ENCODE measurements around the gene HYDIN.

Gene HYDIN

DNA sequence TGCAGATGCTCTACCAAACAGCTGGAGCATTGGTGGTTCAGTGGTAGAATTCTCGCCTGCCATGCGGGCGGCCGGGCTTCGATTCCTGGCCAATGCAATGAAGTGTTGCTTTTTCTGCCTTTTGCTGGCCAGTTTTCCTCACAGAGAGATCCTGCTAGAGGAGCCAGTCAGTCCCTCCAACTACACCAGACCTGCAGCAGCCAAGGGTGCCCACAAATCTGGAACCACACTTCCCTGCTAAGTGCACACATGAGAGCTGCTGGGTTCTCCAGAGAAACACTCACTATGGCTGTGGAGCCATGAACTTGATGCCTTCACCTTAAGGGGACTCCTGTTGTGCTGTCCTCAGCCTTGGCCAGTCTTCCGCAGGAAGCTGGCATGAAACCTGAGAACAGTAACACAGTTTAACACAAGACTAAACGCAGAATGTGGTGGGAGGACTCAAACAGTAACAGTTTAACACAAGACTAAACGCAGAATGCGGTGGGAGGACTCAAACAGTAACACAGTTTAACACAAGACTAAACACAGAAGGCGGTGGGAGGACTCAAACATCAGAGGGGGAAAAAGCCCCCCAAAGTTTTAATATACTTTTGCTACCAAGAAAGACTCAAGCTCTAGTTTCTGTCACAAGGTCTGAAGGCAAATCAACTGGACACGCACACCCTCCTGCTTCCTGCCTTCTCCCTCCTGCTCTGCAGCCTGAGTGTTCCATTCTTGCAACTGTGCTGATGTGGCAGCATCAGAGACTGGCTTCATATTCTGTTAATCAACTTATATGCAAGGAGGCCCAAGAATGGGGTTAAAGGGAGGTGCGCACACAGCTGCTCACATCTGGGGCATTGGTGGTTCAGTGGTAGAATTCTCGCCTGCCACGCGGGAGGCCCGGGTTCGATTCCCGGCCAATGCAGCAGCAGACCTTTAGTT, 441.6 kb downstream of the HYDIN start:
- Mint-ChIP-seq H3K9me3 (ENCODE audit: low read depth) (no peaks in the 10 kb centered on the region), H3K27ac (no peak overlapping the region), H3K27me3 (no peaks in the 10 kb centered on the region), H3K4me1 (ENCODE audit: low read depth) (peaks cover 8% of the 10 kb centered on the region), H3K4me3 (no peak overlapping the region), H3K36me3 (peaks cover 2% of the 10 kb centered on the region)

- Mint-ChIP-seq H3K4me1 (ENCODE audit: low read depth) (peaks cover 5% of the 10 kb centered on the region), H3K4me3 (no peak overlapping the region), H3K27ac (no peak overlapping the region), H3K27me3 (no peaks in the 10 kb centered on the region), H3K36me3 (peaks cover 10% of the 10 kb centered on the region), H3K9me3 (ENCODE audit: low read depth) (no peaks in the 10 kb centered on the region)
These were observed 444.3 kb downstream of the HYDIN start for GRCh38 chr16:70786020-70786755.

DNA sequence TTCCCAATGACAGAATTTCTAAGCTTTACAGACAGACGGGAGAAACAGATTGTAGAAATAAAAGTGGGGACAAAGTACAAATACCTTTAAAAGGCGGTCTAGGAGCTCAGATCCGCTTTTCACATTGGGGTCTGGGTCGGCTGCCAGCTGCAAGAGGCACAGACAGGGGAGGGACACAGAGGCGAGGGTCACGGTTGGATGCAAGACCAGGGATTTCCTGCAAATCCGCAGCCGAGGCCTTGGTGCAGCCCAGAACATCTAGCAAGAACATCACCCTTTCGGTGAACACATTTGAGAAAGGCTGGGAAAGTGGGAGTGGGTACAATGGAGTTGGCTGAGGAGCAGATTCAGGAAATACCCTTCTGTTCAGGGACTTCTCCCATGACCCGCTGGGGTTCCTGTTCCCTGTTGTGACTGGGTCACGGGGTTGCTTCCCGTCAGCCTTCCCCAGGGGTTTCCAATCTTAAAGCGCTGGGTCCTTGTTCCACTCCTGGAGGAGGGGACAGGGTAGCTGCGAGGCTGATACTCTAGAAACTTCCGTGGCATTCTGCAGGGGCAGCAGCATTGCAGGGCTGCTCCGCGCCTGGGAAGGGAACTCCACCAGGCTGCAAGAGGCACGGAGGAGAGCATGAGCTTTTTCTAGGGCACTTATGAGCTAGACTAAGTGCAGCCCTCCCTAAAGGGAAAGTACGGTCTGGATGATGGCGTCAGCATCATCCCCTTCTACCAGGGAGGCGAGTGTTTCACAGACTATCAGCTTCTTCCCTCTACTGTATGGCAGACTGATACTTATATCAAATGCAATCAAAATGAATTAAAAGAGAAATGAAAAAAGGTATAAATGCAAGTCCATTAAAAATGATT, 445.6 kb downstream of the HYDIN start:
- no peak overlapping the region for H3K27ac Mint-ChIP-seq

DNA sequence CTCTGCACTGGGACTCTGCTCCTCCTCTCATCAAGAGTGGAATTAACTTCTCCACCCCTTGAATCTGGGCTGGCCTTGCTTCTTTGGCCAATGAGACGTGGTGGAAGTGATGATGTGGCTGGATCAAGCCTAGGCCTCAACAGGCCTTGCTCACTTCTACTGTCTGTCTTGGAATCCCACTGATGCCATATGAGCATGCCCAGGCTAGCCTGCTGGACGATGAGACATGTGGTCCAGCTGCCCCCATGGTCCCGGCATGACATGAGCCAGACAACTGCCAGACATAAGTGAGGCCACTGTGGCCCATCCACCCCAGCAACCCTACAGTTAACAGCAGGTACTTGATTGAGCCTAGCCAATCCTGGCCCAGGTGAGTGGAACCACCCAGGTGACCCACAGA, 448.3 kb downstream of the HYDIN start:
- Mint-ChIP-seq H3K4me1 (ENCODE audit: low read depth) (no peaks in the 10 kb centered on the region), H3K36me3 (peaks cover 10% of the 10 kb centered on the region), H3K27ac (no peak overlapping the region), H3K9me3 (ENCODE audit: low read depth) (no peaks in the 10 kb centered on the region), H3K4me3 (no peak overlapping the region), H3K27me3 (no peaks in the 10 kb centered on the region)

More for the DNA sequence above, 445.6 kb downstream of the HYDIN start:
- Mint-ChIP-seq H3K9me3 (ENCODE audit: low read depth) (no peaks in the 10 kb centered on the region), H3K4me3 (no peak overlapping the region), H3K27me3 (no peaks in the 10 kb centered on the region), H3K36me3 (peaks cover 10% of the 10 kb centered on the region), H3K4me1 (ENCODE audit: low read depth) (no peaks in the 10 kb centered on the region)

- Mint-ChIP-seq H3K9me3 (ENCODE audit: low read depth) (no peaks in the 10 kb centered on the region), H3K27me3 (no peaks in the 10 kb centered on the region), H3K27ac (no peak overlapping the region), H3K4me3 (no peak overlapping the region), H3K4me1 (ENCODE audit: low read depth) (no peaks in the 10 kb centered on the region), H3K36me3 (peaks cover 10% of the 10 kb centered on the region)
These were observed 448.7 kb downstream of the HYDIN start for GRCh38 chr16:70781800-70782199.

DNA sequence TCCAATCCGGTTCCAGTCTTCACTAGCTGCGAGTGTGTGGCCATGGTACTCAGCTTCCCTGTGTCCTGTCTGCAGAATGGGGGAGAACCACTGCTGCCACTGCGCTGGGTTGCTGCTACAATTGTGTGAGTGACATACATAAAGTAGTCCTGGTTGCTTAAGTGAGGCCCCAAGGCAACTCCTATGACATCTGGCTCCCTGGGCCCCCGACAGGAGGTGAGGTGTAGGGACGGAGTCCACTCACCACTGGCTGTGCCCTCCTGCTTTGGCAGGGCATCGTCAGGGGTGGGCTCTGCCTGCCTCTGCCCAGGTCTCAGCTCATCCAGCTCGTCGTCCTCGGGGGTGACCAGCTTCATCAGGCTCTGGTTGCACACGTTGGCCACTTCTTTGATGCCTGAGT, 450.0 kb downstream of the HYDIN start:
- Mint-ChIP-seq H3K4me1 (ENCODE audit: low read depth) (no peaks in the 10 kb centered on the region), H3K27ac (no peak overlapping the region), H3K4me3 (no peak overlapping the region), H3K27me3 (no peaks in the 10 kb centered on the region), H3K9me3 (ENCODE audit: low read depth) (no peaks in the 10 kb centered on the region), H3K36me3 (peaks cover 10% of the 10 kb centered on the region)

- no peak overlapping the region for H3K27ac Mint-ChIP-seq
- no peaks in the 10 kb centered on the region for H3K4me1 Mint-ChIP-seq (ENCODE audit: low read depth)
- no peak overlapping the region for H3K4me3 Mint-ChIP-seq
- no peaks in the 10 kb centered on the region for H3K27me3 Mint-ChIP-seq
- H3K36me3 Mint-ChIP-seq, result peaks cover 8% of the 10 kb centered on the region
- no peaks in the 10 kb centered on the region for H3K9me3 Mint-ChIP-seq (ENCODE audit: low read depth)
These were observed 451.2 kb downstream of the HYDIN start for GRCh38 chr16:70779361-70779760.

DNA sequence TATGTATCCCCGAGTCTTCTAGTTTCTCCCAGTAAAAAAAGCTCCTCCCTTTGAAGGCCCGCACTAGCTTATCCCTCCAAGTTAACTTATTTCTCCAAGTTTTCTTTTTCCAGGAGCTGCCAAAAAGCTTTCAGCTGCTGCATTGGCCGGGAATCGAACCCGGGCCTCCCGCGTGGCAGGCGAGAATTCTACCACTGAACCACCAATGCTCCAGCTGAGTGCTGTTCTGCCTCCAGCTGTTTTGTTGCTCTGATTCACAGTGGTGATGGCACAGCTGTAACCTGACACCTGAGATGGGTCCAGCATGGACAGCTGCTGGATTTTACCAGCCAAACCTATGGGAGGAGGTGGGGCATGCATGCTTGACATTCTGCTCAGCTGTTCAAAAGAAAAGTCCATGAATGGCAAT, 451.6 kb downstream of the HYDIN start:
- Mint-ChIP-seq H3K27ac (no peak overlapping the region), H3K9me3 (ENCODE audit: low read depth) (no peaks in the 10 kb centered on the region), H3K36me3 (peaks cover 8% of the 10 kb centered on the region), H3K27me3 (no peaks in the 10 kb centered on the region), H3K4me3 (no peak overlapping the region), H3K4me1 (ENCODE audit: low read depth) (no peaks in the 10 kb centered on the region)

DNA sequence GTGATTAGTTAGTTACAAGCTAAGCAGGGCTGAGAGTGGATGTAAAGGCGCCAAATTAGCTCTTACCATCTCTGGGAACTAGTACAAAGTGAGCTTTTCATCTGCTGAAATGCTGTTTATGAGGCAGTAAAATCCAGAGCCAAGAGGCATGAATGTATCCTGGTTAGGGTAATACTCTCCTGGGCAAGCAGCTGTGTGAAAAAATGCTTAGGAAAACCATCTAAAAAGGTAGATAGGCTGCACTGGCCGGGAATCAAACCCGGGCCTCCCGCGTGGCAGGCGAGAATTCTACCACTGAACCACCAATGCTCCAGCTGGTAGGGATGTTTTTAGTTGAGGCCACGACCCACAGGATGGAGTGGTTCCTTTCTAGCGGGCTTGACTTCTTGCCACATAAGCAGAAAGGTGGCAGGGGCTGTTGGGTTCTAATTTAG, 452.5 kb downstream of the HYDIN start:
- H3K27ac Mint-ChIP-seq, result no peak overlapping the region
- H3K4me1 Mint-ChIP-seq (ENCODE audit: low read depth), result no peaks in the 10 kb centered on the region
- no peak overlapping the region for H3K4me3 Mint-ChIP-seq
- no peaks in the 10 kb centered on the region for H3K27me3 Mint-ChIP-seq
- H3K36me3 Mint-ChIP-seq, result peaks cover 6% of the 10 kb centered on the region
- H3K9me3 Mint-ChIP-seq (ENCODE audit: low read depth), result no peaks in the 10 kb centered on the region

- Mint-ChIP-seq H3K36me3 (peaks cover 6% of the 10 kb centered on the region), H3K27ac (no peak overlapping the region), H3K27me3 (no peaks in the 10 kb centered on the region), H3K4me1 (ENCODE audit: low read depth) (no peaks in the 10 kb centered on the region), H3K4me3 (no peak overlapping the region), H3K9me3 (ENCODE audit: low read depth) (no peaks in the 10 kb centered on the region)
These were observed 453.0 kb downstream of the HYDIN start for GRCh38 chr16:70777496-70777895.

DNA sequence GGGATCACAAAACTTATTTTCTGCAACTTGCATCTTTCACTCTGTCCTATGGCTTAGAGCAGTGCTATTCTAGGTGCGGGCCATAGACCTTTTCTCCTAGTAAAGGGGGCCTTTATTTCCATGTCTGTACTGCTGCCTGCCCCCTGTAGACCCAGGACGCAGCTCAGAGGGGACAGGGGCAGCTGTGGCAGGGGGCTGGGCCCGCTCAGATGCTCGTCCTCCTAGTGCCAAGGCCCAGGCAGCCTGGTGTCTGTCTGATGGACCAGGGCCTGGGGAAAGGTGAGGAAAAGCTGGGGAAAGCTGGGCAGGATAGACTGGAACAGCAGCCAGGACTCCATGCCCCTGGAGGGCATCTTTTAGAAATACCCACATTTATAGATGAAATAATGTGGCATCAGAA, 455.1 kb downstream of the HYDIN start:
- Mint-ChIP-seq H3K4me1 (ENCODE audit: low read depth) (no peaks in the 10 kb centered on the region), H3K36me3 (peaks cover under 1% of the 10 kb centered on the region), H3K9me3 (ENCODE audit: low read depth) (no peaks in the 10 kb centered on the region), H3K27me3 (no peaks in the 10 kb centered on the region), H3K27ac (no peak overlapping the region), H3K4me3 (no peak overlapping the region)

- H3K27me3 Mint-ChIP-seq, result no peaks in the 10 kb centered on the region
- H3K9me3 Mint-ChIP-seq (ENCODE audit: low read depth), result no peaks in the 10 kb centered on the region
- H3K27ac Mint-ChIP-seq, result no peak overlapping the region
- no peaks in the 10 kb centered on the region for H3K4me1 Mint-ChIP-seq (ENCODE audit: low read depth)
- peaks cover 2% of the 10 kb centered on the region for H3K36me3 Mint-ChIP-seq
- H3K4me3 Mint-ChIP-seq, result no peak overlapping the region
These were observed 456.3 kb downstream of the HYDIN start for GRCh38 chr16:70774261-70774660.

DNA sequence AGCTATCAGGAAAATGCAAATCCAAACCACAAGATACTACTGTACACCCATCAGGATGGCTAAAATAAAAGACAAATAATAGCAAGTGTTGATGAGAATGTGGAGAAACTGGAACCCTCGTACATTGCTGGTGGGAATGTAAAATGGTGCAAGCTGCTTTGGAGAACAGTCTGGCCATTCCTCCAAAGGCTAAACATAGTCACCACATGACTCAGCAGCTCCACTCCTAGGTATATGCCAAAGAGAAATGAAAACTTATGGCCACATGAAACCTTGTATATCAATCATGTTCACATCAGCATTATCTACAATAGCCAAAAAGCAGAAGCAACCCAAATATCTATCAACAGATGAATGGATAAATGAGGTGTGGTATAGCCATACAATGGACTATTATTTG, 458.0 kb downstream of the HYDIN start:
- Mint-ChIP-seq H3K4me3 (no peak overlapping the region), H3K27ac (no peak overlapping the region), H3K36me3 (peaks cover 2% of the 10 kb centered on the region), H3K9me3 (ENCODE audit: low read depth) (no peaks in the 10 kb centered on the region), H3K4me1 (ENCODE audit: low read depth) (no peaks in the 10 kb centered on the region), H3K27me3 (no peaks in the 10 kb centered on the region)

DNA sequence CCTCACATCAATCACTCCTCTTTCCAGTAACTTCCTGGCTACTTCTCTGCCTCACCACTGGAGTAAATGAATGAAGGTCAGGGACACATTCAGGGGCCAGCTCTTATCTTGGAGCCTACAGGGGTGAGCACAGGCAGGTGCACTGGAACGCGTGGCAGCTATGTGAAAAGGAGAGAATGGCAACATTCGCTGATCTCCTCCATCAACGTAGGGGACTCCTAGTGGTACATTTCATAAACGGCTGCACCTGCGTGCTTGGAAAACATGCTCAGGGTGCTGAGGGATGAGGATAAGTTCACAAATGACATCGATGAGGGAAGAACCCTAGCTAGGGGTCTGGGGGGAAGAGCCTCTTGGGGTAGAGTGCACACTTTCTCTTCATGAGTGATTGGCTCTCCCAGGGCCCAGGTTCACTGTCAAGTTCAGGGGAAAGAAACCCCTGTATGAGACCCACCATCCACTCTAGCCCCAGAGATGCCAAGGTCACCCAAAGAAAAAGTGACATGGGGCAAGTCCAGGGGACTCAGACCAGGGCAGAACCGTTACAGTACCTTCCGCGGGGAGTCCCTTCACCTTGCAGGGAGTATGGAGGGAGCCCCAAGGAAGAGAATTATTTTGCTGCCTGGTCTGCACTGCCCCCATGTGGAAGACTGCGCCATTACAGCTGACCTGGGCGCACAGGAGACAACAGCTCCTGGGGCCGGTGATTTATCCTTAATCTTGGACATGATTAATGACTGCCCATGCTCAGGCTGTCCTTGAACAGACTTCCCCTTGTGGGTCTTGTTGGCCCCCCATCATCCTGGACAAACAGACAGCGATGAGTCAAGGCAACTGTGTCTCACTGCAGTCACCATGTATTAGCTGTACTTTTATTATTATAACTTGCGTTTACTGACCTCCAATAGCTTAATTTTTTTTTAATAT, 459.6 kb downstream of the HYDIN start:
- peaks cover 2% of the 10 kb centered on the region for H3K36me3 Mint-ChIP-seq
- H3K9me3 Mint-ChIP-seq (ENCODE audit: low read depth), result no peaks in the 10 kb centered on the region
- H3K27me3 Mint-ChIP-seq, result no peaks in the 10 kb centered on the region
- no peak overlapping the region for H3K27ac Mint-ChIP-seq
- no peaks in the 10 kb centered on the region for H3K4me1 Mint-ChIP-seq (ENCODE audit: low read depth)
- no peak overlapping the region for H3K4me3 Mint-ChIP-seq
